ENCODE measurements around the gene GHITM.
"Not testable (repeated sequence)": the region's sequence is repeated elsewhere in the genome, so short reads cannot be mapped to it uniquely, and the experiment has no call there.

The GHITM gene

DNA sequence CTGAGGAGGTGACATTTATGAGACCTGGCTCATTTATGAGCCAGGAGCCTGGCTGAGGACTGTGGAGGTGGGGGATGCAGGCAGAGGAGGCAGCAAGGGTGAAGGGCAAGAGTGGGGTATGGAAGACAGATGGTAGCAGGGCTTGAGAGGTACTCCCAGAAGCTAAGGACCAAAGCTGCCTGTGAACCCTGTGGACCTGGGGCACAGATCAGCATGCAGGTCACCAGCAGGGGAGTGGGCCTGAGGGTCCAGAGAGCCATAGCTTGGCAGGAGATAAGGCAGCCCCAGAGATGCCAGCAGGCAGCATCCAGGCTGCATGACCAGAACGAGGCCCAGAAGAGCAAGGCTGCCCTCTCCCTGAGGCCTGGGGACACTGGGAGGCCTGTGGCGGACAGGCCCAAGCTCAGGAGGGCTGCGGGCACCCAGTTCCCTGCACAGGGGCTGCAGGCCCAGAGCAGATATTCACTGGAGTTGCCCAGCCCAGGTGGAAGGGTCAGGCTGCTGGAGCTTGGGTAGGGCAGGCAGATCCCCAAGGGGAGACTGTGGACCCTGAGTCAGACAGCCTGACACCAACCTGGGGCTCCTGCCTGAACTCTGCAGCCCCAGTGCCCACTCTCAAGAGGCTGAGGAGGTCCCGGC is 37.6 kb downstream of the GHITM start:
- no peak for DNase-seq

- DNase-seq: peak; percentile 43
Measured at GRCh38 chr10:84177541-84178141, 38.3 kb downstream of the GHITM start.

GRCh38 chr10:84178160-84178609 is 38.9 kb downstream of the GHITM start:
- DNase-seq: no peak

DNA sequence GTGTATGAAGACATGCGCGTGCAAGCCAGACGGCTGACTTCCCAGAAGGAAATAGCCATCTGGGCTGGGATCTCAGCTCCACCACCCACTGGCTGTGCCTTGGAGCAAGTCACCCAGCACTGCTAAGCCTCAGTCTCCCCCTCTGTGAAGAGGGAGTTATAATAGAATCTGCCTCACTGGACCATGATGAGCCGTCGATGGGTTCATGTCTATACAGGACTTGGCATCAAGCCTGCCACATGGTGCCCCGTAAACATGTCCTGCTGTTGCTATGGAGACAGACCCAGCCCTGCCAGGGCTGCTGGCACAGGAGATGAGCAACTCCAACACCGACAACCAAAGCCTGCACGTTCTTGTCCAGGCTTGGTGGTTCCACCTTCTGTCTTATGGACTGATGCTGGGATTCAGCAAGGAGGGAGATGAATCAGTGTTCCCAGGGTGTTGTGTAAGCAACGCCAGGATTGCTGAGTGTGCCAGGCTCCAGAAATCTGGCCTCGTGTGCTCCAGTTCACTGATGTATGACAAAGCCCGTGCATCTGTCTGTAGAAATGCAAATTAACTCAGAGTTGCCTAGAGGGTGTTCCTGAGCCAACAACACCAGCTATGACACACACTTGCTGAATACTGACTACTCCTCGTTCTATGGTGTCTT is 39.9 kb downstream of the GHITM start:
- no peak for DNase-seq

DNA sequence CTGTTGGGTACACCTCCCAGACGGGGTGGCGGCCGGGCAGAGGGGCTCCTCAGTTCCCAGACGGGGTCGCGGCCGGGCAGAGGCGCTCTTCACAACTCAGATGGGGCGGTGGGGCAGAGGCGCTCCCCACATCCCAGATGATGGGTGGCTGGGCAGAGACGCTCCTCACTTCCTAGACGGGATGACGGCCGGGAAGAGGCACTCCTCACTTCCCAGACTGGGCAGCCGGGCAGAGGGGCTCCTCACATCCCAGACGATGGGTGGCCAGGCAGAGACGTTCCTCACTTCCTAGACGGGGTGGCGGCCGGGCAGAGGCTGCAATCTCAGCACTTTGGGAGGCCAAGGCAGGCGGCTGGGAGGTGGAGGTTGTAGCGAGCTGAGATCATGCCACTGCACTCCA is 41.1 kb downstream of the GHITM start:
- not testable (repeated sequence) for DNase-seq

GRCh38 chr10:84181631-84182030 is 42.3 kb downstream of the GHITM start:
- DNase-seq: no peak

- DNase-seq: no peak
Measured at GRCh38 chr10:84184517-84184916, 45.2 kb downstream of the GHITM start.

GRCh38 chr10:84185526-84186175 is 46.3 kb downstream of the GHITM start:
- no peak for DNase-seq

- DNase-seq: no peak
Measured at GRCh38 chr10:84188815-84189214, 49.5 kb downstream of the GHITM start.

DNA sequence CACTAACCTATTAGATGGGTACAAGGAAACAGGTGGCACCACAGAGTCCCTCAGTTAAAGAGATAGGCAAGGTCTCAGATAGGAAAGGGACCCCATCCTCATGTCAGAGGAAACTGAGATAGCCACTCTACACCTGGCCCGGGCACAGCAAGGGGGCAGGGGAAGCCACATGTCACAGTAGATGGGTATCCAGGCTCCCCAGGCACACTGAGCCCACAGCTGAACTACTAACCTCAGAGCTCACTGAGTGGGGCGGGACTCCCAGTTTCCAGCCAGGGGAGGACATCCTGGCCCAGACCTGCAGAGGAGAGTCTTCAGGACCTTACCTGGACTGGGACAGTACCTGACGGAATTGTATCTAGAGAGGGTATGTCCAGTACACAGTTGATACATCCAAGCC is 51.3 kb downstream of the GHITM start:
- DNase-seq: no peak

- DNase-seq: no peak
Measured at GRCh38 chr10:84191106-84191505, 51.8 kb downstream of the GHITM start.

DNA sequence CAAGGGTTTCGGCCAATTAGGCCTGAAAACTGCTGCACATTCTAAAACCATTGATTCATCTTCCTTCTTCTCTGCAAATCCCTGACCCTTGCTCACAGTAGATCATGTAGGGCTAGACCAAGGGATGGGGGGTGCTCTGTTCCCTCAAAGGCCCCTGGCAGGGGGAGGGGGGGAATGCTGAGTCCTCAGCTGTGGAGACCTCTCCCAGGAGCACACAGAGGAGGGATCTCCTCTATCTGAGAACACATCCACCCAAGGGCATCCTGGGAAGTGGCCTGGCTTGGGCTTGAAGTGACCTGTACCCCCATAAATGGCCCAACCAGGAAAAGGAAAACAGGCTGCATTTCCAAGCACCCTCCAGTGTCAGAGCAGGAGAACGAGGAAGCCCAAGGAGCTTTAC is 54.0 kb downstream of the GHITM start:
- DNase-seq: no peak

DNA sequence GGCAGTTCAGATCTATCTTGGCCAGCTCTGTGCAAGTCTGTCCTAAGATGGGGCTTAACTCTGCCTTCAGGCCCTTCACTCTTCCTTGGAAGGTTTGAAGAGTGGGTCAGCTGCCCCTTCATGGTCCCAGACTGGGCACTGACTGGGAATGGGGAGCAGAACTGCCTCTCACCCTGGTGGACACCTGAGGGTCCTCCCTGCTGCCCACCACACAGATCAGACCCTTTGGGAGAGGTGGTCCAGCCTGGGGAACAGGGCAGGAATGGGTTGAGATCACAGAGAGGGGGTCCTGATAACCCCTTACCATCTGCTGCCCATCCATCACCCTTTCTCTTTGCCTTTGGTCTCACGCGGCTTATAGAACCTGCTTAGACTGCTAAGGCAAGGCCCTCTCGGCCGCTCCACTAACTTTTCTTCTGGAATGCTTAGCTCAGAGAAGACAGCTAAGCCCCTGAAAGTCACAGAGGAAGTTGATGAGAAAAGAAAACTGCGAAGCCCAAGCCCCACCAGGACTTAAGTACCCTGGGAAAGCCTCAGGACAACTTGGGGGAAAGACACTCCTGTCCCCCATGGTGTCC is 54.6 kb downstream of the GHITM start:
- DNase-seq: no peak

GRCh38 chr10:84194424-84195043 is 55.2 kb downstream of the GHITM start, which contains the start of gene CDHR1:
CDHR1 (plus strand) TSS chr10:84194537; CDS start chr10:84194761, 224 bp downstream.
- DNase-seq: peak; percentile 60

GRCh38 chr10:84195044-84195830 is 55.9 kb downstream of the GHITM start:
- DNase-seq: no peak

- DNase-seq: no peak
Measured at GRCh38 chr10:84196083-84196482, 56.8 kb downstream of the GHITM start.

DNA sequence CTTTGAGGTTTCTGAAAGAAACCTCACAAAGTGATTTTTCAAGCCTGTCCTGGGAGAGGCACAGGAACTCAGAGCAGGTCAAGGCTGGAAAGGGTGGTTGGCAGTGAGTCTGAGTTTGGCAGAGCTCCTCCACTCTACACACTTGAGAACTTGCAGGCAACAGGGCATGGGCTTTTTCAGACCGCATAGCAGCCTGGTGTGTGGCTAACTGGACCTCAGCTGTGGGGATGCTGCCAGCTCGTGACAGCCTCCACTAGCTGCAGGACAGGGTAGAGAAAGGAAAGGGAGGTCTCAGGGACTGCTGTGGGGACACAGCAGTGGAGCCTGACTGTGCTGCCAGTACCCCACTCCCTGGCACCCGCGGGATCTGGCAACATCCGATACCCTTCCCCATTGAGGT is 57.6 kb downstream of the GHITM start:
- DNase-seq: no peak

- no peak for DNase-seq
Measured at GRCh38 chr10:84197643-84198042, 58.3 kb downstream of the GHITM start.

DNA sequence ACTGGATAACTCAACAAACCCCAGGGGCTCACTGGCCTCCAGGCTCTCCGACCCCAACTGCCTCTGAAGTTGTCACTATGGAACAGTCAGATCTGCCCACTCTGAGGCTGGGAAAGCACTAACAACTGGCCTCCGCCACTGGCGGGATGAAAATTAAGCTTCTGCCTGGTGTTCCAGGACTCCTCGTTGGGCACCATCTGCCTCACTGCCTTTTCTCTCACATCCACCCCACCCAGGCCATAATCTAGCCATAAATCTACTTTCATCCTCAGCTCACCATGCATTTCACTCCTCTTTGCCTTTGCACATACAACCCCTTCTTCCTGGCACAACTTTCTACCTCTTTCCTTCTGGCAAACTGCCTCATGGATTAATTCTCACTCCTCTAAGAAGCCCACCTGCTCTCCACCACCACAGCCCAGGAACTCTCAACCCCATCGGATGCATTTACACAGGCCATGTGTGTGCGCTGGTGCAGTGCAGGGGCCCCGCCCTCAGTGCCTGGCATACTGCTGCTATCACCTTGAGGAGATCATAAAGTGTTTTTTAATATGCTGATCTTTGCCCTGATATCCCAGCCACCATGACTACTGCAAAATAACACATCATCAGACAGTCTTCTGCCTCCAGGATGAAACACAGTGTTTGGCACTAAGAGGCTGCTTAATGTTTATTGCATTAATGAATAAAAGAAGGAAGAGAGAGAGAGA is 59.1 kb downstream of the GHITM start:
- DNase-seq: no peak

DNA sequence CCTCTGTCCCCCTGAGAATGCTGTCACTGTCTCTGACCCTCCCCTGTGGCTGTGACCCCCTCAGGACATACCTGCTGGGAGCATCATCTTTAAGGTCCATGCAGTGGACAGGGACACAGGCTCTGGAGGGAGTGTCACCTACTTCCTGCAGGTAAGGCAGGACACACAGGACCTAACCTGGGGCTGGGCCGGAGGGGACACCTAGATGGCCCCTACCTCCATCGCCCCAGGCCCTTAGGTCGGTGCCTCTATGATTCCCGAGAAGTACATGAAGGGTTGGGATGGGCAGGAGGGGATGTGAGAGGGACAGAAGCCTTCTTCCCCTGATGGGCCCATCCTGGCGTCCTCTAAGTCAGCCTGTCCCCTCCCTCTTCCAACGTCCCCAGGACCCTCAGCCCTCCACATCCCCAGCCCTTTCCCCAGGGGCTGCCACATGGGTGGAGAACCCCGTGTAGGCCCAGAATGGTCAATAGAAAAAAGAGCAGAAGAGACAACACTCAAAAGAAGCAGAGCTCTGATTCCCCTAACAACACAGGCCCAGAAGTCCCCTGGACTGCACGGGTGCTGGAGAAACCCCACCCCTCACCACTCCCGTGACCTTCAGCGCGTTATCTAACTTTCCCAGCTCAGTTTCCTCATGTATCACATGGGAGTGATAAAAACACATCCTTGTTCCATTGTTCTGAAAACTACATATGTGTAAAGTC is 61.4 kb downstream of the GHITM start:
- no peak for DNase-seq

DNA sequence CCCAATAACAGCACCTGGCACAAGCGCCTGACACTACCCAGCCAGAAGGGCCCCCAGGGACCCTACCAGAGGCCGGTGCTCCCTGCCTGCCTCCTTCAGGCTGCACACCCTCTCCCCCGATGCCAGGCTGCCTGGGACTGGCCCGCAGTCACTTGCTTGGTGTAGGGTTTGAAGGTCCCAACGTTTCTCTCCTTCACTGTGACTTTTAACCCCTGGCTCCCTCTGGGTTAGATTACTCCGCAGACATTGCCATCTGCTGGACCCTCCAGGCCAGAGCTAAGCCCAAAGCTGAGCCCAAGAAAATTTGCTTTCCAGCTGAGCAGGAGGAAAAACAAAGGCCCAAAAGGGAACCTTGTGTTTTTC is 61.9 kb downstream of the GHITM start:
- DNase-seq: no peak
